KOPT-K1 (cell line): ENCODE results near the gene IL19.

ENCODE experiments used
- H3K27ac ChIP-seq: fragments of 200-600 bp; sonication (generic); 2 replicates; pipeline ENCODE4 v1.5.1; 2016; ENCODE audit warnings: antibody characterized with exemption, mild to moderate bottlenecking, low read depth, low read length; ENCODE audit not compliant: poor library complexity, severe bottlenecking
- H3K36me3 ChIP-seq: fragments of 200-600 bp; sonication (generic); 2 replicates; pipeline ENCODE4 v1.5.1; 2017; ENCODE audit warnings: antibody characterized with exemption, mild to moderate bottlenecking, low read length, moderate library complexity; ENCODE audit not compliant: insufficient read depth
- H3K9me3 ChIP-seq: fragments of 200-600 bp; sonication (generic); 2 replicates; pipeline ENCODE4 v1.5.1; 2017; ENCODE audit warnings: antibody characterized with exemption, low read length, mild to moderate bottlenecking; ENCODE audit not compliant: insufficient read depth, poor library complexity, severe bottlenecking

IL19 gene

GRCh38 chr1:206770531-206771337, at the start of gene IL19:
Gene IL19 (plus strand): TSS chr1:206770773. CDS start chr1:206836663, 65,890 bp downstream.
- no peaks in the 10 kb centered on the region for H3K36me3 ChIP-seq
- no peaks in the 10 kb centered on the region for H3K9me3 ChIP-seq
- peak within 1 kb of the TSS; percentile 71 for H3K27ac ChIP-seq

DNA sequence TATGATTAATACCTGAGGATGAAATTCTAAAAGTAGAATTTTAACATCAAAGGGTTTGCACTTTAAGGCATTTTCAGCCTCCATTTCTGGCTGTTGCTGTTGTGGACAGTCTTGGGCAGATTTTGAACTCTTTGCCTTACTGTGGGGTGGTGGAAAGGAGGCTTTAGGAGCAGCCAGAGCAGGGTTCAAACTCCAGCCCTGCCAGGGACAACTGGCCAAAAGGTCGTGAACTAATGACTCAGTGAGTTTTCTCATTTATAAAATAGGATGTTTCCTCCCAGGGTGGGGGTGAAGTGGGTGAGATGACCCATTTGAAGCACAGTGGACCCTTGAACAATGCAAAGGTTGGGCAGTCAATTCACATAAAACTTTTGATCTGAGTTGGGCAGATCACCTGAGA, 49.1 kb upstream of the IL19 start:
- no peak overlapping the region for H3K27ac ChIP-seq
- no peaks in the 10 kb centered on the region for H3K9me3 ChIP-seq
- H3K36me3 ChIP-seq, result no peaks in the 10 kb centered on the region

GRCh38 chr1:206722751-206723461, 47.7 kb upstream of the IL19 start:
- H3K9me3 ChIP-seq, result no peaks in the 10 kb centered on the region
- no peaks in the 10 kb centered on the region for H3K36me3 ChIP-seq
- H3K27ac ChIP-seq, result no peak overlapping the region

DNA sequence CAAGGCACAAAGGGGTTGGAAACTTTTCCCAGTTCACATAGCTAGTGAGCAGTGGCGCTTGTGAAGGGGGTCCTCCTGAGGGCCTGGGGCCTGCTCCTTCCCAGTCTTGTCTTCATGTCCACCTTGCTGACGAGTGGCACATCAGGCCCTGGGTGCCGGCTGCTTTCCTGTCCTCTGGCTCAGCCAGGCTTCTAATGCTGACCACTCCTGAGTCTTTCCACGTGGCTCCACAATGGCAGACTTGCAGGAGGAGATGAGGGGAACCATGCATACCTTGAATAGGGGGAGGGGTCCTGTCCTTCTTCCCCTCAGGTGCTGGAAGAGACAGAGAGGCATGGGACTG, 47.1 kb upstream of the IL19 start:
- Histone ChIP-seq H3K9me3 (no peaks in the 10 kb centered on the region), H3K36me3 (no peaks in the 10 kb centered on the region), H3K27ac (no peak overlapping the region)

DNA sequence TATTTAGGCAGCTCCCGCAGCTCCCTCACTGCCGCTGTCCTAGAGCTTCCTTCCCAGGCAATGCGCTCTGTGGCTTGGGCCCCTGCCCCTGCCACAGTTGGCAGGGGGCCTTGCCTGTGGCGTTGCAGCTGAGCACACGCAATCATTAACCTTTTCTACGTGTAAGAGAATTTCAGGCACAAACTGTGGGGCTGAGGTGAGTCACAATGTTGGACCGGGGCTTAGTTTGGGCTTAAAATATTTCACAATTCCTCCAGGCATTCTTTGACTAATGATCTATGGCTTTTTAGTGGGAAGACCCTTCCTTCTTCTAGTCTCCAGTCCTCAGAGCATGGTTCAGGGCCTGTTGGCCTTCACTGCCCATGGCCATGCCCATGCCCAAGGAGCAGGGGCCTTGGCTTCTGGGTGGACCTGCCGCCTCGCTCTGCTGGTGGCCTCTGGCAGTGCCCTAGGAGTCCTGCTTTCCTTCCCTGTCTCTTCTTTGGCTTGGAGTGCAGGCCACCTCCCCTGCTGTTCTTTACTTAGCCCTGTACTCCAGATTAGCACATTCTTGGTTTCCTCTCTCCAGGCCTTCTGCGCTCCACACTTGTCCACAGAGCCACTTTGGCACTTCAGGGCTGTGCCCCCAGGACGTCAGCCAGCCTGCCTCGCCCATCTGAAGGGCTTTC, 46.6 kb upstream of the IL19 start:
- no peak overlapping the region for H3K27ac ChIP-seq

DNA sequence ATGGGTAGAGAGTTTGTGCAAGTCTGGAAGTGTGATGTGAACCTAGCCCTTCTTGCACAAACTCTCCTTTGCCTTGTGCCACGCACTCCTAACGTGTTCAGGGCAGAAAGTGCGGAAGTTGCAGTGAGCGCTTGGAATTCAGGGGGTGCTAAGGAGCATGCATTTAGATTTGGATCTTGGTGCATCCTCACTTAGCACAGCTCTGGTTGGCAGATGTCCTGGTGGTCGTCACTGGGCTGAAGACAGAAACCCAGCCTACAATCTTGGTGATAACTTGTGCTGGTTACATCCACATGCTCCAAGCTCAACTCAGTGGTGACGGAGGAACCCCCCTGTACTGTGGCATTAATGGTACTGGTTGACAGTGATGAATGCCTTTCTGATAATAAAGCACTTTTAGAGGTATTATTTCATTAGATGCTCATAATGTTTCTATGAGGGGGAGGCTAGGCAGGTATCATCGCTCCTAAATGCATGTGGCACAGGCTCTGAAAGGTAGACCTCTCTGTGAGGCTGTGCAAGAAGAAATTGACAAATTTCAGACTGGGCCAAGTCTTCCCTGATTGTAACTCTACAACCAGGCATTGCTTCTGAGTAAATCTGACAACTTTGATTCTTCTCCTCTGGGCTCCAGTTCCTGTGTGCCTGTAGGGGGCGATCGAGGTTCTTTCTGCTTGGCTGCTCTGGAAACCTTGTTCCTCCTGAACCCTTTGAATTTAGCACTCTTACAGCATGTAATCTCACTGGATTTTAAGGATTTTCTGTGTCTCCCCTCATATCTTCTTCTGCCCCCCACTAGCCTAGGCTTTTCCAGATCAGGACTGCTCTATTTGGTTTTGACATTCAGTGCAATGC, 45.2 kb upstream of the IL19 start:
- peaks cover 12% of the 10 kb centered on the region for H3K36me3 ChIP-seq
- no peaks in the 10 kb centered on the region for H3K9me3 ChIP-seq
- H3K27ac ChIP-seq, result no peak overlapping the region

More for the DNA sequence above, 46.6 kb upstream of the IL19 start:
- no peaks in the 10 kb centered on the region for H3K9me3 ChIP-seq
- H3K36me3 ChIP-seq, result no peaks in the 10 kb centered on the region

DNA sequence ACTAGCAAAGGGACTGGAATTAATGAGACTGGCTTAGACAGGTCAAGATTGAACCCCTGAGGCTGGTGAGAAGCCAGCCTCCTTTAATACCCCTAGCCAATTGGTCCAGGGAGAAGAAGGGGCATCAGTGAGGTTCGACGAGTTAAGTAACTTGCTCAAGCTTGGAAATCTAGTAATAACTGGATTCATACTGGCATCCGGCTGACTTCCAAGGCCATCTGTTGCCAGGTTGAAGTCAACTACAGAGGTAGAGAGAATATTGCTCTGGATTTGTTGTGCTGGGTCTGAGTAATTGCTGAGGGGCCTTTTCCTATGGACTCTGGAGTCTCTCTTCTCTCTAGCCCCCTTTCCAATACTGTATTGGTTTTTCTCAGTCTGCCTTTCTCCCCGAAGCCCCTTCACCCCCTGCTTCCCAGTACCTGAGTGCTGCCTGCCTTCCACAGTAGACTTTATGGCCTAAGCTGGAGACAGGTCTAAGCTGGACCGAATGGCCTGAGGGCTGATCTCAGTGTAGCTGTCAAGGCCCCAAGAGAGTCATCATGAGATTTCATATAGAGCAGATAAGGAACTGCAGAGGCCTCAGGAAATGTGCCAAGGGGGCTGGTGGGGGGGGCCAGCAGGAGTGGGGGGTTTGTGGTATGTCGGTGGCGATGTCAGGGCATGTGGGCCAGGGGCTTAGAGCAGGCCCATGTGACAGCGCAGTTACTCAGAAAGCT, 42.4 kb upstream of the IL19 start:
- H3K36me3 ChIP-seq, result peaks cover 40% of the 10 kb centered on the region
- H3K27ac ChIP-seq, result peak overlapping the region; percentile 53
- no peaks in the 10 kb centered on the region for H3K9me3 ChIP-seq

GRCh38 chr1:206728697-206728987, 41.9 kb upstream of the IL19 start:
- H3K9me3 ChIP-seq, result no peaks in the 10 kb centered on the region
- H3K27ac ChIP-seq, result peak overlapping the region; percentile 53

DNA sequence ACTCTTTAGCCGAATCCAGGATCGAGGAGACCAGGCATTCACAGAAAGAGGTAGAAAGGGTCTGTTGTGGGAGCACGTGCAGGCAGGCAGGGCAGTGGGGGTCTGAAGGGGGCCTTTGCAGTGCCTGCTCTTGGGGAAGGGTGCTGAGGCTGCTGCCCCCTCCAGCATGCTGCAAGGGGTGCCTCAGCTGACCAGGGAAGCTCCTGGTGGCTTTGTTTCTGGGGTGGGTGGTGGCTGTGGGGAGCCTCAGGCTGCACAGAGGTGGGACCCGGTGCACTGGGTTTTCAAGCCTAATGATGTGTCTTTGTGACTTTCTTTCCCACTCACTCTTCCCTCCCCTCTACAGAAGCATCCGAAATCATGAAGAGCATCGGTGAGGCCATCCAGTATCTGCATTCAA, 41.5 kb upstream of the IL19 start:
- Histone ChIP-seq H3K36me3 (peaks cover 42% of the 10 kb centered on the region), H3K27ac (peak overlapping the region; percentile 53), H3K9me3 (no peaks in the 10 kb centered on the region)

More at GRCh38 chr1:206728697-206728987, 41.9 kb upstream of the IL19 start:
- peaks cover 42% of the 10 kb centered on the region for H3K36me3 ChIP-seq

- H3K27ac ChIP-seq, result peak overlapping the region; percentile 53
- peaks cover 42% of the 10 kb centered on the region for H3K36me3 ChIP-seq
- no peaks in the 10 kb centered on the region for H3K9me3 ChIP-seq
These were observed 41.1 kb upstream of the IL19 start for GRCh38 chr1:206729507-206729906.

DNA sequence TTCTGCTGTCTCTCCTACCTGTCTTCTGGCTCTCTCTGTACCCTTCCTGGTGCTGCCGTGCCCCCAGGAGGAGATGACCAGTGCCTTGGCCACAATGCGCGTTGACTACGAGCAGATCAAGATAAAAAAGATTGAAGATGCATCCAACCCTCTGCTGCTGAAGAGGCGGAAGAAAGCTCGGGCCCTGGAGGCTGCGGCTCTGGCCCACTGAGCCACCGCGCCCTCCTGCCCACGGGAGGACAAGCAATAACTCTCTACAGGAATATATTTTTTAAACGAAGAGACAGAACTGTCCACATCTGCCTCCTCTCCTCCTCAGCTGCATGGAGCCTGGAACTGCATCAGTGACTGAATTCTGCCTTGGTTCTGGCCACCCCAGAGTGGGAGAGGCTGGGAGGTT, 38.1 kb upstream of the IL19 start:
- Histone ChIP-seq H3K36me3 (peaks cover 42% of the 10 kb centered on the region), H3K27ac (no peak overlapping the region)

GRCh38 chr1:206732992-206733391, 37.6 kb upstream of the IL19 start:
- no peak overlapping the region for H3K27ac ChIP-seq
- peaks cover 42% of the 10 kb centered on the region for H3K36me3 ChIP-seq
- no peaks in the 10 kb centered on the region for H3K9me3 ChIP-seq

More for the DNA sequence above, 38.1 kb upstream of the IL19 start:
- no peaks in the 10 kb centered on the region for H3K9me3 ChIP-seq

DNA sequence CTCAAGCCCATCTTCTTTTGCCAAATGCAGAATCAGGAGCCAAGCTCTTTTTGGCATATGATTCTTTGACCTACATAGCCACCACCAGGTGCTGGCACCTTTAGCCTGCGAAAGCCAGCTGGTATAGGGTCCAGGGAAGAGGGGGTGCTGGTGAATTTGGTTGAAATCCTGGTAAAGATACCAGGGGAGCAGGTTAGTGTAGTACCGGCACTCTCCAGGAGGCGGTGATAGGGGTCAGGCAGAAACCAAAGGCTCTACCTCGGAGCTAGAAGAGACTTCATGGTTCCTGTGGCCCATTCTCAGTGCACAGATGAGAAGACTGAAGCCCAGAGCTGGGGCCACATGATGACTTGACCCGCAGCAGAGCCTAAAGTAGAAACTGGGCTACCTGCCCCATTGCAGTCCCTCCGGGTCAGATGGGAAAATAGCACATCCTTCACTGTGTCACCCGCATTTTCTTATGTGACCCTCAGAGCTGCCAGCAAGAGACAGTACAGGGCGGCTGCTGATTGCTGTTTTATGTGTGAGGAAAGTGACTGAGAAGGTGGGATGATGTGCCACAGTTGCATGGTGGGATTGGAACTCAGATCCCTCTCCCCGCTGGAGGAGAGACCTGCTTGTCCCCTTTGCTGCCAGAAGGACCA, 36.0 kb upstream of the IL19 start:
- Histone ChIP-seq H3K27ac (peak overlapping the region; percentile 74), H3K9me3 (no peaks in the 10 kb centered on the region), H3K36me3 (peaks cover 37% of the 10 kb centered on the region)

GRCh38 chr1:206735553-206736031, 35.0 kb upstream of the IL19 start:
- Histone ChIP-seq H3K9me3 (no peaks in the 10 kb centered on the region), H3K36me3 (peaks cover 27% of the 10 kb centered on the region), H3K27ac (peak overlapping the region; percentile 74)
